Activated naive CD8-positive, alpha-beta T cell (primary cell): Measurements from ENCODE around the gene GPATCH2.
"Not testable (repeated sequence)": the region's sequence is repeated elsewhere in the genome, so short reads cannot be mapped to it uniquely, and the experiment has no call there.

Source experiments
- H3K27ac Mint-ChIP-seq: one replicate; pipeline ENCODE4 v1.8.0; 2021; ENCODE audit warnings: mixed read lengths
- H3K27me3 Mint-ChIP-seq: one replicate; pipeline ENCODE4 v1.8.0; 2021; ENCODE audit warnings: mixed read lengths
- H3K36me3 Mint-ChIP-seq: one replicate; pipeline ENCODE4 v1.8.0; 2021; ENCODE audit warnings: mixed read lengths
- H3K4me1 Mint-ChIP-seq: one replicate; pipeline ENCODE4 v1.8.0; 2021; ENCODE audit warnings: low read depth, mixed read lengths
- H3K4me3 Mint-ChIP-seq: one replicate; pipeline ENCODE4 v1.8.0; 2021; ENCODE audit warnings: mild to moderate bottlenecking, mixed read lengths
- H3K9me3 Mint-ChIP-seq: one replicate; pipeline ENCODE4 v1.8.0; 2021; ENCODE audit warnings: low read depth, mixed read lengths

GPATCH2 gene

GRCh38 chr1:217614200-217614712 is 16.6 kb downstream of the GPATCH2 start:
- H3K36me3 Mint-ChIP-seq: peaks cover 27% of the 10 kb centered on the region
- no peaks in the 10 kb centered on the region for H3K9me3 Mint-ChIP-seq
- H3K4me1 Mint-ChIP-seq: peaks cover 11% of the 10 kb centered on the region
- no peak overlapping the region for H3K4me3 Mint-ChIP-seq
- no peaks in the 10 kb centered on the region for H3K27me3 Mint-ChIP-seq
- no peak overlapping the region for H3K27ac Mint-ChIP-seq

GRCh38 chr1:217605390-217605789 is 25.5 kb downstream of the GPATCH2 start:
- Mint-ChIP-seq H3K4me1 (no peaks in the 10 kb centered on the region), H3K27ac (no peak overlapping the region), H3K36me3 (peaks cover 16% of the 10 kb centered on the region), H3K9me3 (no peaks in the 10 kb centered on the region), H3K4me3 (no peak overlapping the region), H3K27me3 (no peaks in the 10 kb centered on the region)

- Mint-ChIP-seq H3K4me1 (no peaks in the 10 kb centered on the region), H3K36me3 (peaks cover 17% of the 10 kb centered on the region), H3K9me3 (no peaks in the 10 kb centered on the region), H3K27me3 (no peaks in the 10 kb centered on the region), H3K4me3 (no peak overlapping the region), H3K27ac (no peak overlapping the region)
Measured at GRCh38 chr1:217602380-217602779, 28.5 kb downstream of the GPATCH2 start.

GRCh38 chr1:217599154-217599553 is 31.7 kb downstream of the GPATCH2 start:
- Mint-ChIP-seq H3K36me3 (peaks cover 18% of the 10 kb centered on the region), H3K4me1 (no peaks in the 10 kb centered on the region), H3K27me3 (no peaks in the 10 kb centered on the region), H3K9me3 (no peaks in the 10 kb centered on the region), H3K27ac (no peak overlapping the region), H3K4me3 (no peak overlapping the region)

GRCh38 chr1:217590598-217590997 is 40.3 kb downstream of the GPATCH2 start:
- H3K36me3 Mint-ChIP-seq: peaks cover 11% of the 10 kb centered on the region
- H3K4me1 Mint-ChIP-seq: no peaks in the 10 kb centered on the region
- no peaks in the 10 kb centered on the region for H3K9me3 Mint-ChIP-seq
- no peak overlapping the region for H3K4me3 Mint-ChIP-seq
- no peaks in the 10 kb centered on the region for H3K27me3 Mint-ChIP-seq
- H3K27ac Mint-ChIP-seq: no peak overlapping the region

- Mint-ChIP-seq H3K27ac (no peak overlapping the region), H3K4me3 (no peak overlapping the region), H3K4me1 (no peaks in the 10 kb centered on the region), H3K9me3 (no peaks in the 10 kb centered on the region), H3K27me3 (no peaks in the 10 kb centered on the region), H3K36me3 (peaks cover 12% of the 10 kb centered on the region)
Measured at GRCh38 chr1:217586586-217586985, 44.3 kb downstream of the GPATCH2 start.

- no peaks in the 10 kb centered on the region for H3K9me3 Mint-ChIP-seq
- H3K4me1 Mint-ChIP-seq: no peaks in the 10 kb centered on the region
- no peak overlapping the region for H3K4me3 Mint-ChIP-seq
- H3K27me3 Mint-ChIP-seq: no peaks in the 10 kb centered on the region
- H3K36me3 Mint-ChIP-seq: peaks cover 16% of the 10 kb centered on the region
- H3K27ac Mint-ChIP-seq: no peak overlapping the region
Measured at GRCh38 chr1:217585577-217585976, 45.3 kb downstream of the GPATCH2 start.

- H3K4me1 Mint-ChIP-seq, H3K27me3 Mint-ChIP-seq, H3K4me3 Mint-ChIP-seq, H3K27ac Mint-ChIP-seq, H3K9me3 Mint-ChIP-seq: not testable (repeated sequence)
- peaks cover 11% of the 10 kb centered on the region for H3K36me3 Mint-ChIP-seq
Measured at GRCh38 chr1:217584286-217584811, 46.5 kb downstream of the GPATCH2 start.

- Mint-ChIP-seq H3K9me3 (no peaks in the 10 kb centered on the region), H3K27me3 (no peaks in the 10 kb centered on the region), H3K4me3 (no peak overlapping the region), H3K4me1 (no peaks in the 10 kb centered on the region), H3K36me3 (peaks cover 10% of the 10 kb centered on the region), H3K27ac (no peak overlapping the region)
Measured at GRCh38 chr1:217577336-217577735, 53.6 kb downstream of the GPATCH2 start.

- Mint-ChIP-seq H3K4me1 (no peaks in the 10 kb centered on the region), H3K27ac (no peak overlapping the region), H3K36me3 (peaks cover 10% of the 10 kb centered on the region), H3K4me3 (no peak overlapping the region), H3K27me3 (no peaks in the 10 kb centered on the region), H3K9me3 (no peaks in the 10 kb centered on the region)
Measured at GRCh38 chr1:217574265-217574949, 56.5 kb downstream of the GPATCH2 start.

- Mint-ChIP-seq H3K9me3 (no peaks in the 10 kb centered on the region), H3K27me3 (no peaks in the 10 kb centered on the region), H3K27ac (no peak overlapping the region), H3K4me3 (no peak overlapping the region), H3K36me3 (peaks cover 21% of the 10 kb centered on the region), H3K4me1 (no peaks in the 10 kb centered on the region)
Measured at GRCh38 chr1:217569021-217569420, 61.9 kb downstream of the GPATCH2 start.

- H3K36me3 Mint-ChIP-seq: peaks cover 25% of the 10 kb centered on the region
- H3K27ac Mint-ChIP-seq: no peak overlapping the region
- no peaks in the 10 kb centered on the region for H3K27me3 Mint-ChIP-seq
- no peak overlapping the region for H3K4me3 Mint-ChIP-seq
- H3K4me1 Mint-ChIP-seq: no peaks in the 10 kb centered on the region
- no peaks in the 10 kb centered on the region for H3K9me3 Mint-ChIP-seq
Measured at GRCh38 chr1:217568200-217568599, 62.7 kb downstream of the GPATCH2 start.

GRCh38 chr1:217564833-217565232 is 66.1 kb downstream of the GPATCH2 start:
- Mint-ChIP-seq H3K27me3 (no peaks in the 10 kb centered on the region), H3K4me1 (no peaks in the 10 kb centered on the region), H3K27ac (no peak overlapping the region), H3K4me3 (no peak overlapping the region), H3K36me3 (peaks cover 23% of the 10 kb centered on the region), H3K9me3 (no peaks in the 10 kb centered on the region)

- Mint-ChIP-seq H3K36me3 (peaks cover 28% of the 10 kb centered on the region), H3K4me3 (no peak overlapping the region), H3K27me3 (no peaks in the 10 kb centered on the region)
Measured at GRCh38 chr1:217564207-217564606, 66.7 kb downstream of the GPATCH2 start.

GRCh38 chr1:217563179-217563578 is 67.7 kb downstream of the GPATCH2 start:
- no peaks in the 10 kb centered on the region for H3K9me3 Mint-ChIP-seq
- no peaks in the 10 kb centered on the region for H3K4me1 Mint-ChIP-seq
- H3K36me3 Mint-ChIP-seq: peaks cover 25% of the 10 kb centered on the region
- no peak overlapping the region for H3K27ac Mint-ChIP-seq
- H3K27me3 Mint-ChIP-seq: no peaks in the 10 kb centered on the region
- H3K4me3 Mint-ChIP-seq: no peak overlapping the region

More at GRCh38 chr1:217564207-217564606, 66.7 kb downstream of the GPATCH2 start:
- H3K9me3 Mint-ChIP-seq: no peaks in the 10 kb centered on the region
- no peaks in the 10 kb centered on the region for H3K4me1 Mint-ChIP-seq
- no peak overlapping the region for H3K27ac Mint-ChIP-seq
